ENCODE measurements around the gene IQGAP2.

IQGAP2 gene

DNA sequence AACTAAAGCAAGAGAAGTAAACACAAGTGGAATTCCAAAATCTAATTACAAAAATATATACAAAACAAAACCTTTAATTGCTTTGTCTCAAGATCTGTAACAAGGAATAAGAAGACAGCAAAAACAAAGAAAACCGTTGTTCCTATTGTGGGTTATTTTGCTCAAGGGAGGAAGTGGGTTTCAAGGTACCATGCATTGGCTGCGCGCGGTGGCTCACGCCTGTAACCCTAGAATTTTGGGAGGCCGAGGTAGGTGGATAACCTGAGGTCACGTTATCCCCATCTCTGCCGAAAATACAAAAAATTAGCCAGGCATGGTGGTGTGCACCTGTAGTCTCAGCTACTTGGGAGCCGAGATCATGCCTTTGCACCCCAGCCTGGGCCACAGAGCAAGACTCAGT, 12.1 kb upstream of the IQGAP2 start:
- in situ Hi-C loops (cut with MboI; ENCODE audit: low pct_unique_long_range_greater_than_20kb, low sequenced_read_pairs, unreplicated experiment) = no loop called here
- DNase-seq (ENCODE audit: low spot score) = no peak
- TF ChIP-seq, protein P1, sequence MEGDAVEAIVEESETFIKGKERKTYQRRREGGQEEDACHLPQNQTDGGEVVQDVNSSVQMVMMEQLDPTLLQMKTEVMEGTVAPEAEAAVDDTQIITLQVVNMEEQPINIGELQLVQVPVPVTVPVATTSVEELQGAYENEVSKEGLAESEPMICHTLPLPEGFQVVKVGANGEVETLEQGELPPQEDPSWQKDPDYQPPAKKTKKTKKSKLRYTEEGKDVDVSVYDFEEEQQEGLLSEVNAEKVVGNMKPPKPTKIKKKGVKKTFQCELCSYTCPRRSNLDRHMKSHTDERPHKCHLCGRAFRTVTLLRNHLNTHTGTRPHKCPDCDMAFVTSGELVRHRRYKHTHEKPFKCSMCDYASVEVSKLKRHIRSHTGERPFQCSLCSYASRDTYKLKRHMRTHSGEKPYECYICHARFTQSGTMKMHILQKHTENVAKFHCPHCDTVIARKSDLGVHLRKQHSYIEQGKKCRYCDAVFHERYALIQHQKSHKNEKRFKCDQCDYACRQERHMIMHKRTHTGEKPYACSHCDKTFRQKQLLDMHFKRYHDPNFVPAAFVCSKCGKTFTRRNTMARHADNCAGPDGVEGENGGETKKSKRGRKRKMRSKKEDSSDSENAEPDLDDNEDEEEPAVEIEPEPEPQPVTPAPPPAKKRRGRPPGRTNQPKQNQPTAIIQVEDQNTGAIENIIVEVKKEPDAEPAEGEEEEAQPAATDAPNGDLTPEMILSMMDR (IDR thresholded peaks at IDR 0.05; ENCODE audit: extremely low read depth, insufficient read depth, missing control alignments) = no peak

DNA sequence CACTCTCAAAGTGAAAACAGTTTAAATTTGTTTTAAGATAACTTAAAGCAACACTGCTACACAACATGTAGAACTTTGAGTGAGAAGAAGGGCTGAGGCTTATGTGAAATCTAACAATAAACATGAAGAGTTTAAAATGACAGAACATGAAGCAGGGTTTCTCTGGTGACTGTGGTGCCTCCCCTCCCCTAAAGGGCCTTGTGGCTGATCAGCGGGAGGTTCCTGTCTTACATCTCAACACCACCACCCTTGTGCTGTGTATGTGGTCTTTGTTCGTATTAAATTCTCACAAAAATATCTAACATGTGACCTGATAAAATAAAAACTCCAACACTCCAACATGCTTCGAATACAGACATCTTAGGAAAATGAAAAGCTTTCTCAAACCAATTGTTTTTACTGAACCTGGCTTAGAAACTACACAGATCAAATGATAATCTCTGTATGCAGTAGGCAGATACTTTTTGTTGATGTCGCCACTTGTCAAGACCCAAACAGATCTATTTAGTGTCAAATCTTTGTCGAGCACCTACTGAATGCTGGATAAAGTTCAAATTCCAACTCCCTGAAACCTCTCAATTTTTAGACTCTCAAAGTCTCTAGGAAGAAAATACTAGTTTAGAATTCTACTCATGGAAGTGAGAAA, 9.9 kb upstream of the IQGAP2 start:
- in situ Hi-C loops (cut with MboI; ENCODE audit: low pct_unique_long_range_greater_than_20kb, low sequenced_read_pairs, unreplicated experiment) = no loop called here
- no peak for DNase-seq (ENCODE audit: low spot score)
- TF ChIP-seq, protein P1 (IDR thresholded peaks at IDR 0.05; ENCODE audit: extremely low read depth, insufficient read depth, missing control alignments) = no peak

DNA sequence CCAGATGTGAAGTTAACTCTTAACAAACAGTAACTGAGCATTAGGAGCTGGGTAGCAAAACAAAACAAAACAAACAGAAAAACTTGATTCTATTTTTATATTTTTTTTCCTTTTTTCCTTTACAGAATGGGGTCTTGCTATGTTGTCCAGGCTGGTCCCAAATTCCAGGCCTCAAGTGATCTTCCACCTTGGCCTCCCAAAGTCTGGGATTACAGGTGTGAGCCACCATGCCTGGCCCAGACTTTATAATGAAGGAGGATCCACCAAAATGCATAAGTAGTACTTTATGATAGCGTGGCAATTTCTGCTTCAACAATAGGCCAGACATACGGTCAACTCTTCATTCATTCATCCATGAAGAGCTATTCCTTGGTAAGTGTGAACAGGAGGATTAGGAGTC, 5.9 kb upstream of the IQGAP2 start:
- in situ Hi-C loops (cut with MboI; ENCODE audit: low pct_unique_long_range_greater_than_20kb, low sequenced_read_pairs, unreplicated experiment) = no loop called here

DNA sequence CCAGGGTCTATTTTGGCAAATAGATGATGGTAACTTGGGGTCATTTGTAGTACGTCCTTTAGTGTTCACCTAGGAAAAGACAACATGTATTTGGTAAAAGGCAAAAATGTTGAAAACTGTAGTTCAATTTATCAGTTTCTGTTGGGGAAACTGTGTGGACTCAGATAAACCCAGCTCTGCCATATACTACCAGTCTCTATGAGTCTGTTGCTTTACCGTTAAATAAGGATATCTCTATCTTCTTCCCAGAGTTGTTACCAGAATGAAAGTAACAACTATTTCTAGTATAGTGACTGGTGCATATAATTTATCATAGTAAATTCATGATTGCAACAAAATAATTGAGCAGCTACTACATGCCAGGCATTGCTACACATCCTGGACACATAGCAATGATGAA, 3.8 kb upstream of the IQGAP2 start:
- in situ Hi-C loops (cut with MboI; ENCODE audit: low pct_unique_long_range_greater_than_20kb, low sequenced_read_pairs, unreplicated experiment) = no loop called here
- DNase-seq (ENCODE audit: low spot score) = no peak
- TF ChIP-seq, protein P1 (IDR thresholded peaks at IDR 0.05; ENCODE audit: extremely low read depth, insufficient read depth, missing control alignments) = no peak

More for the DNA sequence above, 5.9 kb upstream of the IQGAP2 start:
- TF ChIP-seq, protein P1 (IDR thresholded peaks at IDR 0.05; ENCODE audit: extremely low read depth, insufficient read depth, missing control alignments) = no peak
- no peak for DNase-seq (ENCODE audit: low spot score)

DNA sequence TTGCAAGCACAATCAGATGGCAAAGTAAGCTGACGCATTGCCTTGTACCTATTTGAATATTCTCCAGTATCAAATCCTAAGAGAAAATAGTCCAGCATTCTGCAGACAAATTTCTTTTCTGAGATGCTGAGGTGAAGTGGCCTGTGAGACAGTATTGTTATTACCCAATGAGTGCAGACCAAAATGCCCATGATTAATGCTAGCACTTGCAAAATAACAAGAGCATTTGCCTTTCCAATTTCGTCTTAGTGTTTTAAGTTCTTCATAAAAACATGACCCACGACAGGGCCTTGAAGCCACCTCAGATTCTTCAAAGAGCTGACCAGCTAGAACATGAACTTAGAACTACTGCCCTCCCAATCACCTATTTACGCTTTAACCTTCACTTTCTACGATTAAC, 2.6 kb upstream of the IQGAP2 start:
- TF ChIP-seq, protein P1 (IDR thresholded peaks at IDR 0.05; ENCODE audit: extremely low read depth, insufficient read depth, missing control alignments) = no peak
- no peak for DNase-seq (ENCODE audit: low spot score)
- in situ Hi-C loops (cut with MboI; ENCODE audit: low pct_unique_long_range_greater_than_20kb, low sequenced_read_pairs, unreplicated experiment) = loop anchor here (10.0 kb wide), 1 partner anchor 144 kb away; no protein-coding TSS in a partner anchor

DNA sequence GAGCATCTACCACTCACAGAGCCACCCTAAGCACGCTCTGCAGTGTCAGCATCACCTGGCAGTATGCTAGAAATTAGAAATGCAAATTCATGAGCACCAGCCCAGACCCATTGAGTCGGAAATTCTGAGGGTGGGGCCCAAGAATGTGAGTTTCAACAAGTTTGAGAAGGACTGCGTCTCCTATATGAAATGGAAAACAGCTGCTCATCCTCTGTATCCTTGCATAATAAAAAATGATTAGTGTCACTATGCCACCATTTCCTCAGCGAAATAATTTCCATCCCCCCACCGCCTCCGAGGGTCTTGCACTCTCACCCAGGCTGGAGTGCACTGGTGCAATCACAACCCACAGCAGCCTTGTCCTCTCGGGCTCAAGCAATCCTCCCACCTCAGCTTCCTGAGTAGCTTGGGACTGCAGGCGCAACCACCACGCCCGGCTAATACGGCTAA, 1.3 kb upstream of the IQGAP2 start:
- in situ Hi-C loops (cut with MboI; ENCODE audit: low pct_unique_long_range_greater_than_20kb, low sequenced_read_pairs, unreplicated experiment) = loop anchor here (10.0 kb wide), 1 partner anchor 143 kb away; no protein-coding TSS in a partner anchor
- DNase-seq (ENCODE audit: low spot score) = peak; percentile 31
- TF ChIP-seq, protein P1 (IDR thresholded peaks at IDR 0.05; ENCODE audit: extremely low read depth, insufficient read depth, missing control alignments) = no peak
